Measurements from ENCODE around the gene ZNF764. TPM values are rescaled to one million over a fixed set of nuclear protein-coding genes. Genes with fewer than 3 reads are reported as not detected.

The ZNF764 gene
- total RNA-seq, 1 experiment from 2014 or later: 4.1 TPM

DNA sequence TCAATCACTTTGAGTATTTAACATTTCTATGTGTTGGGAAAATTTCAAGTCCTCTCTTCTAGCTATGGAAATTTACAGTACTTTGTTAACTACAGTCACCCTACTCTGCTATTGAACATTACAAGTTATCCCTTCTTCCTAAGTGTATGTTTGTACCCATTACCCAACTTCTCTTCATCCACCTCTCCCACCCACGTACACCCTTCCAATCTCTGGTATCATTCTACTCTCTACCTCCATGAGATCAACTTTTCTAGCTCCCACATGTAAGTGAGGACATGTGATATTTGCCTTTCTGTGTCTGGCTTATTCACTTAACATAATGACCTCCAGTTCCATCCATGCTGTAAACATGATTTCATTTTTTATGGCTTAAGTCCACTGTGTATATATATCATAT is 16.5 kb upstream of the ZNF764 start:
- in situ Hi-C loops (cut with HindIII; ENCODE audit: low pct_unique_long_range_greater_than_20kb, low sequenced_read_pairs): no loop called here
- no peak for DNase-seq (ENCODE audit: low read depth, low spot score)

GRCh38 chr16:30571445-30572322 is 13.5 kb upstream of the ZNF764 start, which contains the start of gene ZNF688:
TSS of gene ZNF688 (minus strand) at chr16:30571714. CDS start at chr16:30571629, 85 bp downstream.
- in situ Hi-C loops (cut with HindIII; ENCODE audit: low pct_unique_long_range_greater_than_20kb, low sequenced_read_pairs): no loop called here
- peak; percentile 96 for DNase-seq (ENCODE audit: low read depth, low spot score)

GRCh38 chr16:30570636-30571444 is 12.7 kb upstream of the ZNF764 start:
- in situ Hi-C loops (cut with HindIII; ENCODE audit: low pct_unique_long_range_greater_than_20kb, low sequenced_read_pairs): no loop called here
- peak; percentile 10 for DNase-seq (ENCODE audit: low read depth, low spot score)

DNA sequence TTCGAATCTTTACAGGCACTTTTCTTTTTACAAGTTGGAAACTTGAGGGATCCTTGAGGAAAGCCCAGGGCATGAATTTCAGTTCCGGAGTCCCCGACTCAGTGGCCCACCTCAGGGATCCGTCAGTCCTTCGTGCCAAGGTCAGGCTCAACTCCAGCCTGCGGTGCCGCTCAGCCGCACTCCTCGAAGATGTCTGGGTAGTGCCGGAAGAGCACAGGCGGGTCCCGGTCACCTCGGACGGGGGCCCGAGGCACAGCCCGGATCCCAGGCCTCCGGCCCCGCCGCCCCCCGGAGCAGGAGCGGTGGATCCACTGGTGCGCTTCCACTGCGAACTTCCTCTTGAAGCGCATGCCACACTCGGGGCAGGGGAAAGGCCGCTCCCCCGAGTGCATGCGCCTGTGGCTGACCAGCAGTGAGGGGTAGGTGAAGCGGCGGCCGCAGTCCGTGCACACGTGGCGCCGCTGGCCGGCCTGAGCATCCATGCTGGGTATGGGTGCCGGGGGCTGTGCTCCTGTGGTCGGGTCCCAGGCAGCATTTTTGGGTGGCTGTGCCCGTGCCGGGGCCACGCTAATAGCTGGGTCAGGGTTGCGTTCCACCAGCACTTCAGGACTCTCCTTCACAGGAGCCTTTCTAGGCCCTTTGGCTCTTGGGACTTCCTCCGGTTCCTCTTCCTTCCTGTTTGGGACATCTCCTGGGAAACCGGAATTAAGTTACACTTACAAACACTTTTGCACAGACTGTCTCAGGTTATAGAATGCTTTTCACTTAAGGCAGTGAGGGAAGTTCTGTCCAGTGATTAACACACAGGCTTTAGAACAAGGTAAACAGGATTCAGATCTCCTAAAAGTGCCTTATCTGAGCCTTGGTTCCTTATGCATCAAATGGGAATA is 11.8 kb upstream of the ZNF764 start:
- no peak for DNase-seq (ENCODE audit: low read depth, low spot score)

GRCh38 chr16:30569281-30569680 is 11.1 kb upstream of the ZNF764 start:
- in situ Hi-C loops (cut with HindIII; ENCODE audit: low pct_unique_long_range_greater_than_20kb, low sequenced_read_pairs): no loop called here
- no peak for DNase-seq (ENCODE audit: low read depth, low spot score)

More for the DNA sequence above, 11.8 kb upstream of the ZNF764 start:
- in situ Hi-C loops (cut with HindIII; ENCODE audit: low pct_unique_long_range_greater_than_20kb, low sequenced_read_pairs): no loop called here

- peak; percentile 97 for DNase-seq (ENCODE audit: low read depth, low spot score)
- in situ Hi-C loops (cut with HindIII; ENCODE audit: low pct_unique_long_range_greater_than_20kb, low sequenced_read_pairs): no loop called here
These were observed 9.9 kb upstream of the ZNF764 start for GRCh38 chr16:30567991-30568638.

- in situ Hi-C loops (cut with HindIII; ENCODE audit: low pct_unique_long_range_greater_than_20kb, low sequenced_read_pairs): no loop called here
- no peak for DNase-seq (ENCODE audit: low read depth, low spot score)
These were observed 9.2 kb upstream of the ZNF764 start for GRCh38 chr16:30567160-30567990.

DNA sequence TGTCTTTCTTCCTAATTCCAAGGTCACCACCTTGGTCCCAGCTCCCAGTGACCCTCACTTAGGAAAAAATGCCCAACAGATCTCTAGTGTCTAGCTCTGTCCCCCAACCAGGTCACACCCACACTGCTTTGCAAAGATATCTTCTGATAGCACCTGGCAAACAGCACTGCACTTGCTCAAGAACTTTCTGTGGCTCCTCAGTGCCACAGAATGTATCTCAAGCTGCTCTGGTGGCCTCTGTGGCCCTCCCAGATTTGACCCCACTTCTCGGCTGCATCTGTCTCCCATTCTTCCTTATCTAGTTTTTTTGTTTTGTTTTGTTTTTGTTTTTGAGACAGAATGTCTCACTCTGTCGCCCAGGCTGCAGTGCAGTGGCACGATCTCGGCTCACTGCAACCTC is 8.4 kb upstream of the ZNF764 start:
- in situ Hi-C loops (cut with HindIII; ENCODE audit: low pct_unique_long_range_greater_than_20kb, low sequenced_read_pairs): no loop called here
- DNase-seq (ENCODE audit: low read depth, low spot score): no peak

DNA sequence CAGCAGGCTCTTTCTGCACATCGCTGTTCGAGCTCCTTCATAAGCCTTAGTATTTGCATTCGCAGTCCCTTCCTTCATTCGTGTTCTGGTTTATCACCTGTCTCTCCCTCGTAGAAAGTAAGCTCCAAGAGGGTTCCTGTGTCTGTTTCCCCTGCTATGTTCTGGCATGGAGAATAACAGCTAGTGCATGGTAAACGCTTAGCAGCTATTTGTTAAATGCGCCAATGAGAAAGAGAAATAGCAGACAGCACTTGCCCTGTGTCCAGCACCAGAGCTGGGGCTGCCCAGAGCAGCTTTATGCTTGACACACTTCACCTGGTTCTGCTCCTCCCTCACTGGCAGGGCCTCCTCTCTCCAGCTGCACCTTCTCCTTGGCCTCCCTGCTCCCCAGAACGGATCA is 7.8 kb upstream of the ZNF764 start:
- no peak for DNase-seq (ENCODE audit: low read depth, low spot score)
- in situ Hi-C loops (cut with HindIII; ENCODE audit: low pct_unique_long_range_greater_than_20kb, low sequenced_read_pairs): no loop called here

DNA sequence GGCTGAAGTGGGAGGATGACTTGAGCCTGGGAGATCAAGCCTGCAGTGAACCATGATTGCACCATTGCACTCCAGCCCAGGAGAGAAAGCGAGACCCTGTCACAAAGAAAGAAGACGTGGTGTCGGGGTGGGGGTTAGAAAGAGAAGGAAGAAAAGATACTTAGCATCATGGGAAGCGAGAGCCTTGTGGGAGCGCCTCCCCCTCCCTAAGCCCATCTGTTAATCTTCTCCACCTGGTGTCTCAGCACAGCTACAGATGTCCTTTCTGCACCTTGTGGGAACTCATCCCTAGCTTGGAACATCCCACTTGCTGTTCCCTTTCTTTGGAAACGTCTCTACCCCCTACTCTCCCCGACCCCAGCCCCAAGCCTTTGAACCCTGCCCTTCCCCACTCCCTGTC is 7.4 kb upstream of the ZNF764 start:
- no peak for DNase-seq (ENCODE audit: low read depth, low spot score)
- in situ Hi-C loops (cut with HindIII; ENCODE audit: low pct_unique_long_range_greater_than_20kb, low sequenced_read_pairs): no loop called here

- in situ Hi-C loops (cut with HindIII; ENCODE audit: low pct_unique_long_range_greater_than_20kb, low sequenced_read_pairs): no loop called here
- DNase-seq (ENCODE audit: low read depth, low spot score): no peak
These were observed 3.8 kb upstream of the ZNF764 start for GRCh38 chr16:30562021-30562420.

DNA sequence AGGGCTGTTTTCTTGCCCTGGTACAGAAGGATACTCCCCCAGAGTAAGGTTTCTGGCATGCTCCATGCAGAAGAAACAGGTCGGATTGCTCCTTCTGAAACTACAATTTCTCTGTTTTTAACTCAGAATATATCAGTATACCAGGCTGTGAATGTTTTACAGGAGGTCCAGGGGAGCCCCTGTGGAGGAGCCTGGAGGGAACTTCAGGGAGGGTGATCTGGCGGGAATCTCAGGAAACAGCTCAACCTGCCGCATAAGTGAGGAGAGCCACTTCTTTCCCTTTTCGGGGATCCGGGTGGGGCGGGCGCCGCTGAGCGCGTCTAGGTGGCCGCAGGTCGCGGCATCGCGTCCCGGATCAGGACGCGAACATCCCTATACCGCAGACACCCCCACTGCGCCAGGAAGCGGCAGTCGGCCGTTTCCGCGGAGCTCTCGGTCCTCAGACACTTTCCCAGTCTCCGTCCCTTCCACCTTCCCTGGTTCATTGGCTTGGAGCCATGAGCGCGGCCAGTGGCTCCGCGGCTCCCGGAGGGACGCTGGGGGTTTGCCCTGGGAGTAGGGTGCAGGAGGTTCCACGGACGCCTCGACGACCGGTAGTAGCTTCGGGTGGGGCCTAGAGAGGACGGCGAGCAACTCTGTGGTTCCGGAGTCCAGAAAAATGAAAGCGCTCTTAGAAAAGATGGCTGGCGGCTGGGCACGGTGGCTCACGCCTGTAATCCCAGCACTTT is 3.1 kb upstream of the ZNF764 start:
- in situ Hi-C loops (cut with HindIII; ENCODE audit: low pct_unique_long_range_greater_than_20kb, low sequenced_read_pairs): no loop called here
- no peak for DNase-seq (ENCODE audit: low read depth, low spot score)

GRCh38 chr16:30559690-30560089 is 1.5 kb upstream of the ZNF764 start:
- DNase-seq (ENCODE audit: low read depth, low spot score): no peak
- in situ Hi-C loops (cut with HindIII; ENCODE audit: low pct_unique_long_range_greater_than_20kb, low sequenced_read_pairs): no loop called here

GRCh38 chr16:30558789-30559377 is 709 bp upstream of the ZNF764 start:
- no peak for DNase-seq (ENCODE audit: low read depth, low spot score)
- in situ Hi-C loops (cut with HindIII; ENCODE audit: low pct_unique_long_range_greater_than_20kb, low sequenced_read_pairs): no loop called here

GRCh38 chr16:30557707-30557956 is 542 bp downstream of the ZNF764 start:
- DNase-seq (ENCODE audit: low read depth, low spot score): no peak
- in situ Hi-C loops (cut with HindIII; ENCODE audit: low pct_unique_long_range_greater_than_20kb, low sequenced_read_pairs): no loop called here

DNA sequence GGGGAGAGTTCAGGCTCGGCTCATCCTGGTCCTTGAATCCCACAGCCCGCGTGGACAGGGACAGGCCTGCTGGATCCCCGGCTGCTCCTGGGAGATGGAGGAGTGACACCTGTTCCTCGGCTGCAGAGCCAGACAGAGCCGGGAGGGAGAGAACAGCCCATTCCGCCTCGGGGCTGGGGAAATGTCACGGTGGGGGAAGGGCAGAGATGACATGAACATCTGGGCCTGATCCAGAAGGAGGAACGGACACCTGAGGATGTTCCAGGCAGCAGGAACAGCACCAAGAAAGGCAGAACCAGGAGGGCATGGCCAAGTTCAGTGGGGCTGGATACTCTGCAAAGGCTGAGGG is 2.1 kb downstream of the ZNF764 start:
- in situ Hi-C loops (cut with HindIII; ENCODE audit: low pct_unique_long_range_greater_than_20kb, low sequenced_read_pairs): no loop called here
- no peak for DNase-seq (ENCODE audit: low read depth, low spot score)

Measured in SK-MEL-5 (cell line).